NCI-H774 (cell line): ENCODE measurements around the gene COG4.
"Not testable (repeated sequence)": the region's sequence is repeated elsewhere in the genome, so short reads cannot be mapped to it uniquely, and the experiment has no call there.

ENCODE experiments used
- DNase-seq: peaks from one replicate; lab custom pipeline; 2025; lab: John Stamatoyannopoulos, UW

Gene COG4

DNA sequence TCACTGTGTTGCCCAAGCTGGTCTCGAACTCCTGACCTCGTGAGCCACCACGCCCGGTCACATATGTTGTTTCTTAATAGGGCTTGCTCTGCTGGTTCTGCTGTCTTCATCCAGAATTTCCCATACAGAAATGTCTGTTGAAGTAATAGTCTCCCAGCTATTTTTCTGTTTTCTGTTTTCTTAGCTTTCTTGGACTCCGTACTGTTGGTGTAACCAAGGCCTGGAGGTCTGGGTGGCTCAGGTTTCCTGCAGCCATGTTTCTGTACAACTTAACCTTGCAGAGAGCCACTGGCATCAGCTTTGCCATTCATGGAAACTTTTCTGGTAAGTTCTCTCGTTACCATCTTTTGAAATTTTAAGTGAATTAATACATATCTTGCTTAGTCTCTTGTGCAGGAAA lies 3.0 kb upstream of the COG4 start:
- DNase-seq = no peak

DNA sequence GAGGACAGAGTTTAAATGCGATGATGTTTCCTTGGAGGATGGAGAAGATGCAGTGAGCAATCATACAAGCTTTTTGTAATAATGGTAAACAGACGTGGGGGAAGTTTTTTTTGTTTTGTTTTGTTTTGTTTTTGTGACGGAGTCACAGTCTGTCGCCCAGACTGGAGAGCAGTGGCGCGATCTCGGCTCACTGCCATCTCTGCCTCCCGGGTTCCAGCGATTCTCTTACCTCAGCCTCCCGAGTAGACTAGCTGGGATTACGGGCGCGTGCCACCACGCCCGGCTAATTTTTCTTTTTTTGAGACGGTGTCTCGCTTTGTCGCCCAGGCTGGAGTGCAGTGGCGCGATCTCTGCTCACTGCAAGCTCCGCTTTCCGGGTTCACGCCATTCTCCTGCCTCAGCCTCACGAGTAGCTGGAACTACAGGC lies 1.1 kb upstream of the COG4 start:
- DNase-seq = not testable (repeated sequence)

DNA sequence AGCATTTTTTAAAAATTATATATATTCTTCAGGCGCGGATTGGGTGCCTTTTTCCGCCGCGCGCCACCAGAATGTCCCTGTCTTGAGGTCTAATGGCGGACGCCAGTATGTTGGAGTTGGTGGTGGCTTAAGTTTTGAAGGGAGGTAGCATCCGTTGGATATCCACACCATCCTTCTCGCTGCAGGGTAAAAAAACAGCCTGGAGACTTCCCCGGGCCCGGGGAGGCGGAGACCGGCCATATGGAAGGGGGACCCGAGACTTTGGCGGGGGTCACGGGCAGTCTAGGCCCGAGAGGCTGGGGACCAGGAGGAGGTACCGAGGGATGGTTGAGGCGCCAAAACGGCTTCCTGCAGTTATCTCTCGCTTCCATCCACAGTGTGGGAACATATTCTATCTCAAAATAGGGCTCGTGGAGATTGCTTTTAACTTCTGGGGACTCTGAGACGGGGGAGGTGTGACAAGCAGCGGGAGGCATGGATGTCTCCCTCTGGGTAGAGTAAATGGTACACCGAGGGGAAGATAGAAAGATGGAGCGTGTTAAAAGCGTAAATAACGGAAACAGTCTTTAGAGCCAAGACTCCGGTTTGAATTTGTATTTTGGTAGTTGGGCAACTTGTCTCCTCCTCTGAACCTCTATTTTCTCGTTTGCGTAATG lies 517 bp upstream of the COG4 start, which contains the start of gene SF3B3:
Gene SF3B3, plus strand, starts transcription at position 74 of the 656 bp plus-strand sequence. CDS start 2,841 bp downstream, outside the sequence.
- DNase-seq = peak; percentile 51

DNA sequence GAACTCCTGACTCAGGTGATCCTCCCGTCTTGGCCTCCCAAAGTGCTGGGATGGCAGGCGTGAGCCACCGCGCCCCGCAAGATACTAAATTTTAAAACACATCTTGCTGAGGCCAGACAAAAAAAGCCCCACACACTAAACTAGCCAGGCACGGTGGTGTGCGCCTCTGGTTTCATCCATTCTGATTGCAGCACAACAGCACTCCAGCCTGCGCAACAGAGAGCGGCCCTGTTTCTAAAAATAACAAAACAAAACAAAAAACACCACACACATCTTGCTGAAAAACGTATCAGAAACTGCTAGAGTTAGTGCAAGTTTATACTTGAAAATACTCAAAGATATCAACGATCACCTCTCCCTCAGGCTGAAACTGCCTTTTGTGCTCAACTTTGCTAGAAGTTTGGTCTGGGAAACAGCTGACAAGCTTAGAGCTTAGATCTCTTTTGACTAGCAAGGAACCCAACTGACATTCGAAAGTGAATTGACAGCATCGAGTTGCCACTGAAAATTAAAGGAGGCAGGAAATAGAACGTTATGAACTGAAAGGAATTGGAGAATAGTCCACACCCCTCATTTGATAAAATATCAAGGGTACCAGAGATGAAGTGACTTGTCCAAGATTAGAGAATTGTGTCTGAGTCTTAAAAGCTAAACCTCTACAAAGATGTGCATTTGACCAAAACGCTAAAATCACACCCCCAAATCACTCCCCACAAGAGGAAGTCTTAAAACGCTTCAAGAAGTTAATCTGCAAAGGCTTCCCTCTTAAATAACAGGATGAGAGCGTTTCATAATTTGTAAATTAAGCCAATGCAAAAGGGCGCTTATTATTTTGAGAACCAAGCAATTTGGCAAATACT lies 908 bp downstream of the COG4 start:
- no peak for DNase-seq

DNA sequence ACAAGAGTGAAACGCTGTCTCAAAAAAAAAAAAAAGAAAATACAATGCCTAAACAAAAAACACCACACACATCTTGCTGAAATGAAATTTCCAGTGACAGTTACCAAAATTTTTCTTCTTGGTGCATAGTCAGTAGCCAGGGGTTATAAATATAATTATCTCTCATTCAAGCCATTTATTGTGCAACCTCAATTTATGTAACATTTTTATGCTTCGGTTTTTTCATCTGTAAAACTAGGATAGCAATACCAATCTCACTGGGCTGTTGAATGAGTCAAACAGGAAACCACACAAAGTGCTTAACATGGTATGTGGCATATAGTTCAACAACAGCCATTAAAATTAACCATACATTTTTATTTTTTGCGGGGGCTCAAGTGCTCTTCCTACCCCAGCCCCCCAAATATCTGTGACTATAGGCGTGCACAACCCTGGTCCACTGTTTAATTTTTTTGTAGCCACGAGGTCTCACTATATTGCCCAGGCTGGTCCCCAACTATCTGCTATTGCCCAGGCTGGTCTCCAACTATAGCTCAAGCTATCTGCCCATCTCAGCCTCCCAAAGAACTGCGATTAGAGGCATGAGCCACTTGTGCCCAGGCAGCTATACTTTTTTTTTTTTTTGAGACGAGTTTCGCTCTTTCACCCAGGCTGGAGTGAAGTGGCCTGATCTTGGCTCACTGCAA lies 2.6 kb downstream of the COG4 start:
- no peak for DNase-seq

DNA sequence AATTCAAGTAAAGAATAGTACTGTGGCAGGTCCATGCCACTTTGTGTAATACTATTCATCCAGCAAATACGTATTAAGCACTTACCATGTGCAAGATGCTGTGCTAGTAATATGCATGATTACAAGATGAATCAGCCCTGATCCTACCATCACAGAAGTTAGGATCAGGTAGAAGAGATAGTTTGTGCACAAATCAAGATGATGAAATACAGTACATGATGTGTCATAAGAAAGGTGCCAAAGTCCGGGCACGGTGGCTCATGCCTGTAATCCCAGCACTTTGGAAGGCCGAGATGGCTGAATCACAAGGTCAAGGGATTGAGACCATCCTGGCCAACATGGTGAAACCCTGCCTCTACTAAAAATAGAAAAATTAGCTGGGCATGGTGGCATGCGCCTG lies 10.9 kb downstream of the COG4 start:
- DNase-seq = no peak

DNA sequence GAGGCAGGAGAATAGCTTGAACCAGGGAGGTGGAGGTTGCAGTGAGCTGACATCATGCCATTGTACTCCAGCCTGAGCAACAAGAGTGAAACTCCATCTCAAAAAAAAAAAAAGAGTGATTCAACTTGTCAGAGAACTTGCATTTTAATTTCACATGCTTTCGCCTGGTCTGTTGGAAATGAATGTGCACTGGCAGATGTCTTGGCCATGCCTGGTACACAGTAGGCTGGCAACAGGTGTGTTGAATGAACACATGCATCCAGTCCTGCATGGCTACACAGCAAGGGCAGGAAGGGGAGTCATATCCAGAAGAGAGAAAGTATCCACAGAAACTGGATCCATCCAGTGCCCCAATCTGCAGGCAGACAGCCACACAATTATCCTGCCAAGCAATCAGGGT lies 11.5 kb downstream of the COG4 start:
- DNase-seq = no peak

DNA sequence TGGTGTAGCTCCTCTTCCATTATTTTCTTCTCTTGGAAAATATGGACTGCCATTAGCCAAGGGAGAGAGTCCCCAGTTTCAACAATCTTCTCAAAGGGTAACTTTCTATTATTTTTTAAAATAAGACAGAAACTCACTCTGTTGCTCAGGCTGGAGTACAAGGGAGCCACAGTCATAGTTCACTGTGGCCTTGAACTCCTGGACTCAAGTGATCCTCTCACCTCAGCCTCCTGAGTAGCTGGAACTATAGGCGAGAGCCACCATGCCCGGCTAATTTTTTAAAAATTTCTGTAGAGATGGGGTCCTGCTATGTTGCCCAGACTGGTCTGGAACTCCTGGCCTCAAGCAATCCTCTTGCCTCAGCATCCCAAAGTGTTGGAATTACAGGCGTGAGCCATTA lies 13.1 kb downstream of the COG4 start:
- no peak for DNase-seq

DNA sequence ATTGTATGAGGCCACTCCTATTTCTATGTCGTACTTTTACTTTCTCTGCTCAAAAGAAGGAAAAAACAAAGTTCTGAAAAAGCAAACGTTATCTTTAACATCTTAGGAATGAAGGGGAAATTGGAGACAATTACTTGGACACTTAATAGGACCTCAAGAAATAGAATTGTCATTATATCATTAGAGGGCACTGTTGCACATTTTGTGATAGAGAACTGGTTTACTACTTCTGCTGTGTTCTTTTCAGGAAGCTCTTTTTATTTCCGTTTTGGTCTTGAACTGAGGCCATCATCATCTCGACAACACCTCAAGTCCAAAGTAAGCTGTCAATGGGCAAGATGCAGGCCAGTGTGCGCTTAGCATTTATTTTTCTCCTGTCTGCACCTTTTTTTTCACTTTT lies 14.6 kb downstream of the COG4 start:
- DNase-seq = no peak

DNA sequence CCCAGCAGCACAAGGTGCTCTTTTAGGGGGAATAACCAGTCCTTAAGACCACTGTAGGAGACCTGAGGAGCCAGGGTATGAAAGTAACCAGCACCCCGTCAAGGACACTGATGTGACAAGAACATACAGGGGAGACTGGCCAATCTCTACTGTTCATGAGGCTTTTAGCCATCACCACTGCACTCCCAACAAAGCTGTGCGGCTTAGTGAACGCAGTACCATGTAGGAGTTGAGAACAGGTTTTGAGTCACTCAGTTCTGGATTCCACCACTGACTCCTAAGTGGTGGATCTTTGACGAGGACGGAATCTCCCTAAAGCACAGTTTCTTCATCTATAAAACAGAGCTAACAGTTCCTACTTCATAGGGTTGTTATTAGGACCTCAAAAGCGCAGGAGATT lies 26.8 kb downstream of the COG4 start:
- DNase-seq = no peak

DNA sequence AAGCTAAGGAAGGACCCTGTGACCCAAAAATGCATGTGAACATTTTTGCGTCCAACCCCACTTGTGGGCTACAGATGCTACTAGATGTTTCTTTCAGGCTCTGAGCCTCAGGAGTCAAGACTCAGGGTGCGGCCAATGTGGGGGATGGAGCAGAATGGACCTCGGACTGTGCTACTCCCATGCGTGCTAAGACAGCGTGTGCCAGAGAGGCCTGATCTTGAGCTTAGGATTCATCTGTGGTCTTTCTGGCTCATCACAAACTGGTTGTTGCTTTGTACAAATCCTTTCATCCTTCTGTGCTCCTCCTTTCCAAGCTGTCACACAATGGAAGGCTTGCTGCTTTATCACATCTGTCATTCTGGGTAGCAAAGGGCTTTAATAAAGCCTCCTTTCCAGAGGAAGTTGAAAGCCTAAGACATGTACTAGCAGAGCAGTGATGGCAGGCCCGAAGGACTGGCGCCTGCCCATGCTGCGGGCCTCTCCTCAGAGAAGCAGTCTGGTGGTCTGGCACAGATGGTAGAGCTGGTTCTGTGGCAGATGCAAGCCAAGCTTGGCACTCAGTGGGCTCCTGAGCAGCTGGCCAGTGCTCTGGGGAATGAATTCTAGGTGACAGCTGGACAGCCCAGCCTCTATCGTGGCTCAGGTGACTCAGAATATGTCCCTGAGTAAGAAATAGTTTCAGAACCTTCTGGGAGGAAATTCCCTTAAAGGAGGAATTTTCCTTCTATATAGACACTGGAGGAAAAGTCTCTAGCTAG lies 27.8 kb downstream of the COG4 start:
- DNase-seq = no peak

DNA sequence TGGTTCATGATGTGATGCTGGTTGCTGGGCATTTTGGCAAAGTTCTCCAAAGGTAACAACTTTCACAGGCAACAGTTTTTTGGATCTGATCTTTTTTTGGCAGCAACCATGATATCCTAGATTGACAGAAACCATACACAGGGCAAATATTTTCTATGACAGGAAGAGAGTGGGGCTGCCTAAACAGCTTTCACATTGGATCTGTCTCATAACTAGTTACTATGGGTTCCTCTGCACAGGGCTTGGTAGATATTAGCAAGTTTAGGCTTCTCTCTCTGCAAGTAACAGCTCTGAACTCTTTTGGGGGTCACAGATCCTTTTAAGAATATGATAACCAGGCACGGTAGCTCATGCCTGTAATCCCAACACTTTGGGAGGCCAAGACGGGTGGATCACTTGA lies 28.6 kb downstream of the COG4 start:
- no peak for DNase-seq

DNA sequence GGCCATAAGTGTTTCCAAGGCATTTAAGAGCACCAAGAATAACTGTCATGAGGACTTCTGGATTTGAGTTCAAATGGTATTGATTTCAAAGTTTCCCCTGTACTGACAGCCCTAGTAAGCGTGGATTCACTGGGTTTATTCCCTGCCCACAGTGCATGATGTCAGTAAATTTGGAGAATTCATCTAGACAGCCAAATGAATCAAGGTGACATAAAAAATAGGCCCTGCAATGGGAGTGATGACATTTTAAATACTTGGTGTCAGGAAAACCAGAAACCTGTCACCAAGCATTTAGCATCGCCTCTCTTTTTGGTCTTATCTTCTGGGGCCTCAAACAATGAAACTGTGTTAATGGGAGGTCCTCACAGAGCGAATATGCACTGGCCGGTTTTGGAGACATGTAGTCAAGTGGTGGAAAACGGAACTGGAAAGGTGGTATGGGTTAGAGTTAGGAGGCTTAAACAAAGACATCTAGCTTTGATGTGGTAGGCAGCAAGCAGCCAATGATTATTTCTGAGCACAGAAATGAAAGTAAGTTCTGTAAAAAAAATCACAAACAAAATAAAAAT lies 29.1 kb downstream of the COG4 start:
- no peak for DNase-seq

DNA sequence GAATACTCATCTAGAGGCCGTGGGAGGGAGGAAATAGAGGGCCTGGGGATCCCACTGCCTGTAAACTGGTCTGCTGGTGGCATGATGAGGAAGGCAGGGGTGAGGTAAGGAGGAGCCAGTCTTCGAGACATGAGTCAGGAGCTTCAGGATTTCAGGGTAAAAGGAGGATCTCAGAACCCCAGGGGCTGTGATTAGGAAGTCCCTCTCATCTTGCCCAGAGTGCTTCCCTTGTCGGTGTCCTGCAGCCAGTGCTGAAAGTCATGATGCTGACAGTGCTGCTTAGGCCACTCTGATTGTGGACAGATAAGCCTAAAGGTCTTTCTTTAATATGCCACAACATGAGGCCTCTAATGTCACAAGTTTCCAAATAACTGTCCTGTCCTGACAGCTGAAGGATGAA lies 29.6 kb downstream of the COG4 start:
- no peak for DNase-seq

DNA sequence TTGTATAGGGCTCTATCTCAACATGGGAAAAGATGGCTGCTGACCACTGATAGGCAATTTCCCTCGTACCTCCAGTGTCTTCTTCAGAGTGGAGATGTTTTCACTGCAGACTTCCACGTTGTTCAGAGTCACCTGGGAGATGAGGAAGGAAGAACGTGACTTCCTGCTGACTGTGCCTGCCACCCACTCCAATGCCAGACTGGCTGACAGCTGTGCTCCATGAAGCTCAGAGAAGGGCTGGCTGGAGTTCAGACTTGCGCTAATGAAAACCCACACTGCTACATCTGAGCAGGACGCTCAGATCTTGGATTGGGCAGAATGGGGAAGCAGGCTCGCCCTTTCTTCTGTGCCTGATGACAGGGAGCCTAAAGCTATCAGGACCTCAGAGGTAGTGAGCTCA lies 33.1 kb downstream of the COG4 start:
- no peak for DNase-seq

DNA sequence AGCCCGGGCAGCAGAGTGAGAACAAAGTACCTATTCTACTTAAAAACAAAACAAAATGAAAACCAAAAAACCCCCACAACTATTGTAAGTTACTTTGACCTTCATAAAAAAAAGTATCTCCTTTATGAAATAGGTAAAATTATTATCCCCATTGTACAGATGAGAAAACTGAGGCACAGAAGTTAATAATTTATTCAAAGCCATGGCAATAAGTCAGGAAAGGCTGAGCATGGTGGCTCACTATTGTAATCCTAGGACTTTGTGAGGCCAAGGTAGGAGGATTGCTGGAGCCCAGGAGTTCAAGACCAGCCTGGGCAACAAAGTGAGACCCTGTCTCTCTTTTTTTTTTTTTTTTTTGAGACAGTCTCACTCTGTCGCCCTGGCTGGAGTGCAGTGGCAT lies 38.5 kb downstream of the COG4 start:
- DNase-seq = no peak

DNA sequence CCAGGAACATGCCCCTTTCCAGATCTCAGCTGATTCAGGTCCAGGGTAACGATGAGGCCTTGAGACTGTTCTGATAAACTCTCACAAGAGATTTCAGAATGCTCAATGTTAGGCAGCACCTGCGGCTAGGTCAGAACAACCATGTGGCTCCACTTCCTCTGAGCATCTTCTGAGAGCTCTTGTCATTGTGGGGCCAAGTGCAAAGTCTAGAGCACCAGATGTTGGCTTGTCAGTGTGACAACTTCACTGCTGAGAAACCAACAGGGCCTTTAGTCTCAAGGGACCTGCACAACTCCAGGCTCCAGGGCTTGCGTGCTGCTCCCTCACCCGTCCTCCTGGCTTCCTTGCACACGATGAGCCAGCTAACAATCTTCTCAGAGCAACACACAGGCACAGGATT lies 39.9 kb downstream of the COG4 start:
- no peak for DNase-seq

DNA sequence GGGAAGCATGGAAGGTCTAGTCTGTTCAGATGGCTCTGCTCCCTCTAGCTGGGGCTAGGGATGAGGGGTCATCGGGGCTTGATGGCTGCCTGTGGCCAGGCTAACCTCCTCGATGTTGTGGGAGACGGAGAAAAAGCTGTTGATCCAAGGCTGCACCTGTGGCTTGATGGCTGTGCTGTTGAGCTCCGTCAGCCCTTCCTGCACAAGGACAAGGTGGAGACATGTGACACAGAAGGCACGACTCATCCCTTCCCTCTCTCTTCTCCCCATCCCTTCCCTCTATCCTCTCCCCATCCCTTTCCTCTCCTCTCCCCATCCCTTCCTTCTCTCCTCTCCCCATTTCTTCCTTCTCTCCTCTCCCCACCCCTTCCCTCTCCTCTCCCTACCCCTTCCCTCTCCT lies 40.7 kb downstream of the COG4 start:
- DNase-seq = no peak

DNA sequence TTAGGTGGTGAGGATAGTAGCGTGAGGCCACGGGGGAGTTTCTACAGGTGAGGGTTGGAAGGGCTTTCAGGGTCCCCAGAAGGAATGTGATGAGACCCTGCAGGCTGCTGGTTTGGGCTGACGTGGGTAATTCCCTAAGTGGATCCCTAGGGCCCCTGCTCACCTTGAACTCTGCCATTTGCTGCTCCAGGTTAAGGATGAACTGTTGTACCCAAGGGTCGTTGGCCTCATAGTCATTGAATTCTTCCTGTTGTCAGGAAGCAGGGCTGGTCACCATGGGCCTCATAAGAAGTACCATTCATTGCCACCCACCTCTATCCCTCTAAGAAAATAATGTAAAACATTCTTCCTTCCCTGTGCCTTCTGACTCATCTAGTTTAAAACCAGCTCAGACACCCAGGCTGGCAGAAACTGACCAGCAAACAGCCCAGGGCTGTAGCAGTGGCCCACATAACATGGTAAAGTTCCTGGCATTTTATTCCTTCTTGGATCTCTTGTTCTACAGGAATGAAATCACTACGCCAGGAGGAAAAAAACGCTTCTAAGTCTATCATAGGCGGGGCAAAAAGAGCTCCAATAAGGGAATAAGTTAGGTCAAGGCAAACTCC lies 41.3 kb downstream of the COG4 start:
- no peak for DNase-seq

DNA sequence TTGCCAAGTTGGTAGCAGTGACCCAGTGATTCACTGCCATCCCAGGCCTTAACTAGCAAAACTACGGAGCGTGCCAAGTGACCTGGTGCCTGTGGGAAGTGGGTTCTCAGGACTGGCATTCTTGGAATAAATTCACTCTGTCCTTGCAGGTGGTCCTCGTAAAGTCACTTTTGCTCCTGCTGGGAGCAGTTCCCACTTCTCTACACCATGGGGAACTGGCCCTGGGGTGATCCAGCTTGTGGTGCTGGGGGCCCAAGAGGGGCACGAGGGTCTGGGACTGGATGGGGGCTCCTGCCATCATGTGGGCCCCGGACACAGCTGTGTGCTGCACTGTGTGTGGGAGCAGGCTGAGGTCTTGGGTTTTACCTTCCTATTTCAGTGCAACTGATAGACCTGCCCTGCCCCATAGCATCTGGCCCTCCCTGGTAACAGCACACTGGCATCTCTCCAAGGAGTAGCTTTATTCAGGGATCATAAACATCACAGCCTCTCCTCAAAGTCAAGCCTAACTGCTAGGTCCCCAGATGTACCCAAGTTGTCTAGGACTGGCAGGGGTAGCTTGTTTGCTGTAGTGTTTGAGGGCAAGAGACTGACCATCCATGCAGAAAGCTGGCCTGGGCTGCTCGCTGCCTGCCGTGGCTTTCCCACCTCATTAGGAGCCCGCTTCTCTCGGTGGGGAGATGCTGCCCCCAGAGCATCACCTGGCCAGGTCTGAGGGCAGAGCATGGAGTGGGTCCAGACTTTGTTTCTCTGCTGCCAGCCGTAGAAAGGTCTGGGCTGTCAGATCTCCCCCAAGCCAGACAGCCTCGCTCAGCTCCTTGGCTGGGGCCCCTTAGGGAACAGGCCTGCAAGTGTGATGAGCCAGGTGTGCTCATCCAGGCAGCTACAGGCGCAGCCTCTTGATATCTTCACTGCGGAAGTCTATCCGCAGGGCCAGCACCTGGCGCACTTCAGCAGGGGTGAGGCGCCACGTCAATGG lies 42.9 kb downstream of the COG4 start:
- no peak for DNase-seq
